Stomach (tissue), 4 donors: ENCODE results near the gene ATP11C.

Experiments used
- EP300 ChIP-seq: sonication (generic); formaldehyde crosslinking; IDR thresholded peaks from one replicate; pipeline ENCODE4 v1.6.1; 2017; ENCODE audit warnings: antibody characterized with exemption
- POLR2AphosphoS5 ChIP-seq, 3 donors: sonication (generic); formaldehyde crosslinking; IDR thresholded peaks; one replicate each; pipeline ENCODE4 v1.6.1; 2016; ENCODE audit warnings: antibody characterized with exemption in 3 of 3
- TF ChIP-seq, protein P1 (sequence below), 7 experiments: fragments of 450-650 bp in 4 of 7; fragments of 200-600 bp in 3 of 7; sonication (generic) in 3 of 7; IDR thresholded peaks; one replicate each; pipeline ENCODE4 v1.5.1; 2016 to 2019; ENCODE audit warnings: antibody characterized with exemption in 7 of 7, control low read depth in 2 of 7, mild to moderate bottlenecking in 1 of 7

DNA sequence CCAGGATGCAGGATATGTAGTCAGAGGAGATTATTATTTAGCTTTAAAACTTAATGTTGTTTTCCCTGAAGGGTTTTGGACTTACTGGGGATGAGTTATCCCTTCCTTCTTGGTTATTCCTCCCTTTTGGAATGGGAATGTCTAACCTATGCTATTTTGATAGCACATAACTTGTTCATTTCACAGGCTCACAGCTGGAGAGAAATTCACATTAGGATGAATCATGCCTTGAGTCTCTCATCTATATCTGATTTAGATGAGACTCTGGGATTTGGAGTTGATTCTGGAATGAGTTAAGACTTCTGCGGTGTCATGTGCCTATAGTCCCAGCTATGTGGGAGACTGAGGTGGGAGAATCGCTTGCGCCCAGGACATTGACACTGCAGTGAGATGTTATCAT is 81.1 kb downstream of the ATP11C start:
- TF ChIP-seq EP300, result no peak
- TF ChIP-seq, protein P1, sequence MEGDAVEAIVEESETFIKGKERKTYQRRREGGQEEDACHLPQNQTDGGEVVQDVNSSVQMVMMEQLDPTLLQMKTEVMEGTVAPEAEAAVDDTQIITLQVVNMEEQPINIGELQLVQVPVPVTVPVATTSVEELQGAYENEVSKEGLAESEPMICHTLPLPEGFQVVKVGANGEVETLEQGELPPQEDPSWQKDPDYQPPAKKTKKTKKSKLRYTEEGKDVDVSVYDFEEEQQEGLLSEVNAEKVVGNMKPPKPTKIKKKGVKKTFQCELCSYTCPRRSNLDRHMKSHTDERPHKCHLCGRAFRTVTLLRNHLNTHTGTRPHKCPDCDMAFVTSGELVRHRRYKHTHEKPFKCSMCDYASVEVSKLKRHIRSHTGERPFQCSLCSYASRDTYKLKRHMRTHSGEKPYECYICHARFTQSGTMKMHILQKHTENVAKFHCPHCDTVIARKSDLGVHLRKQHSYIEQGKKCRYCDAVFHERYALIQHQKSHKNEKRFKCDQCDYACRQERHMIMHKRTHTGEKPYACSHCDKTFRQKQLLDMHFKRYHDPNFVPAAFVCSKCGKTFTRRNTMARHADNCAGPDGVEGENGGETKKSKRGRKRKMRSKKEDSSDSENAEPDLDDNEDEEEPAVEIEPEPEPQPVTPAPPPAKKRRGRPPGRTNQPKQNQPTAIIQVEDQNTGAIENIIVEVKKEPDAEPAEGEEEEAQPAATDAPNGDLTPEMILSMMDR (IDR thresholded peaks at IDR 0.05), result no peak
- TF ChIP-seq POLR2AphosphoS5 (IDR thresholded peaks at IDR 0.05), result no peak
